NCI-H2196 treated with DMSO at 0.1 percent for 48 hours (cell line): ENCODE results near the gene C11orf21.

Experiments
- DNase-seq: peaks from one replicate; lab custom pipeline; 2025; ENCODE audit not compliant: unreplicated experiment; lab: John Stamatoyannopoulos, UW

C11orf21 gene

GRCh38 chr11:2309251-2310072, 7.7 kb upstream of the C11orf21 start:
- no peak for DNase-seq

GRCh38 chr11:2308713-2309112, 7.0 kb upstream of the C11orf21 start:
- DNase-seq: no peak

- no peak for DNase-seq
These were observed 6.0 kb upstream of the C11orf21 start for GRCh38 chr11:2307501-2308331.

GRCh38 chr11:2306877-2307500, 5.3 kb upstream of the C11orf21 start:
- DNase-seq: no peak

GRCh38 chr11:2306452-2306823, 4.7 kb upstream of the C11orf21 start:
- DNase-seq: no peak

GRCh38 chr11:2305788-2306451, 4.2 kb upstream of the C11orf21 start:
- no peak for DNase-seq

GRCh38 chr11:2305140-2305778, 3.5 kb upstream of the C11orf21 start:
- DNase-seq: peak; percentile 46

GRCh38 chr11:2304506-2305139, 2.9 kb upstream of the C11orf21 start:
- DNase-seq: no peak

GRCh38 chr11:2303627-2304505, 2.1 kb upstream of the C11orf21 start:
- no peak for DNase-seq

- DNase-seq: no peak
These were observed 1.3 kb upstream of the C11orf21 start for GRCh38 chr11:2302896-2303626.

- no peak for DNase-seq
These were observed 683 bp upstream of the C11orf21 start for GRCh38 chr11:2302306-2302895.

- DNase-seq: no peak
These were observed 635 bp downstream of the C11orf21 start for GRCh38 chr11:2300936-2301630.

- no peak for DNase-seq
These were observed 1.3 kb downstream of the C11orf21 start for GRCh38 chr11:2300290-2300935.

- DNase-seq: no peak
These were observed 1.9 kb downstream of the C11orf21 start for GRCh38 chr11:2299773-2300172.

- DNase-seq: peak; percentile 39
These were observed 2.6 kb downstream of the C11orf21 start for GRCh38 chr11:2298795-2299761.
